Ovary (tissue), 9 donors: ENCODE measurements around the gene ADD1. TPM values are rescaled to one million over a fixed set of nuclear protein-coding genes. Genes with fewer than 3 reads are reported as not detected.

Experiments
- DNase-seq, 5 donors: peaks; one replicate each; pipeline ENCODE4 v3.0.0-alpha.2; 2019 to 2020
- H3K27ac ChIP-seq, 2 donors: fragments of 200-600 bp; one replicate each; pipeline versions ENCODE4 v1.5.1 to v1.8.0; 2019 to 2022
- H3K27me3 ChIP-seq: fragments of 200-600 bp; one replicate; pipeline ENCODE4 v1.8.0; 2022
- H3K36me3 ChIP-seq: fragments of 200-600 bp; sonication (generic); one replicate; pipeline ENCODE4 v1.5.1; 2019
- H3K4me1 ChIP-seq: one replicate; pipeline ENCODE4 v1.8.1; 2013; ENCODE audit warnings: mild to moderate bottlenecking, moderate library complexity; ENCODE audit not compliant: insufficient read depth
- H3K4me3 ChIP-seq: fragments of 200-600 bp; sonication (generic); one replicate; pipeline ENCODE4 v1.5.1; 2017
- H3K9me3 ChIP-seq, 2 donors: fragments of 200-600 bp in 1 of 2; sonication (generic) in 1 of 2; one replicate each; pipeline versions ENCODE4 v1.5.1 to v1.8.1; 2013 to 2019; ENCODE audit warnings: mild to moderate bottlenecking in 1 of 2, moderate library complexity in 1 of 2
- CTCF ChIP-seq, 3 donors: fragments of 450-650 bp in 2 of 3; fragments of 200-600 bp in 1 of 3; IDR thresholded peaks; one replicate each; pipeline versions ENCODE4 v1.5.1 to v1.8.0; 2016 to 2022; ENCODE audit warnings: antibody characterized with exemption in 3 of 3, mild to moderate bottlenecking in 1 of 3
- EP300 ChIP-seq: sonication (generic); formaldehyde crosslinking; IDR thresholded peaks from one replicate; pipeline ENCODE4 v1.6.1; 2017; ENCODE audit warnings: antibody characterized with exemption
- POLR2A ChIP-seq: fragments of 450-650 bp; IDR thresholded peaks from one replicate; pipeline ENCODE4 v1.6.1; 2017; ENCODE audit warnings: antibody characterized with exemption, mild to moderate bottlenecking, moderate library complexity
- WGBS, 3 donors: extraction: QIAGEN DNeasy Blood & Tissue Kit in 1 of 3; methylation state at CpG; one replicate each; pipeline versions ENCODE4 v1.1.5 to v1.1.7; 2013 to 2017; 5-methylcytosine and 5-hydroxymethylcytosine counted together
- intact Hi-C, 4 donors: fragments of 100-400 bp; cut with DNase I; formaldehyde crosslinking; loops; one replicate each; pipeline versions ENCODE4 v1.11.0 to v1.15.1; 2022 to 2023
- polyA plus RNA-seq, 2 donors: library from polyadenylated mRNA; stranded (reverse); fragments of 200-250 nt in 1 of 2; fragments of 350-450 nt in 1 of 2; fragmentation: Illumina TruSeq in 1 of 2; extraction: RNeasy Lipid Tissue Mini Kit (QIAGEN cat#74804) in 1 of 2; gene quantifications; one replicate each; pipeline ENCODE4 v1.2.3, GENCODE V29; 2013 to 2014
- total RNA-seq, 7 donors: library from RNA; depleted of rRNA in 2 of 7; stranded (reverse); fragments of >200 nt in 2 of 7; fragmentation: NEBNext Ultra II Directional in 3 of 7; extraction: Animal tissue kit (Norgen Biotek cat#: 25700) in 3 of 7; gene quantifications; one replicate each; pipeline versions ENCODE4 v1.1.0 to v1.2.4, GENCODE V29; 2016 to 2023
- donor health status: DM: no; HTN: no; CAD: no; lungs with moderate emphysema.
- donor health status: DM: no; HTN: no; CAD: no.
- donor health status: Bipolar disorder and iron deficiency.
- donor health status: DM: yes; HTN: yes; CAD: no.
- donor health status: DM: no; HTN: no; CAD: no.
- donor health status: DM: yes; HTN: yes; CAD: no.

ADD1 gene
- total and polyA plus RNA-seq, 9 donors, result 166 to 447 (median 365) TPM

GRCh38 chr4:2874861-2875260 lies 31.2 kb downstream of the ADD1 start:
- Histone ChIP-seq H3K27me3 (no peaks in the 10 kb centered on the region), H3K4me1 (peaks cover 7% of the 10 kb centered on the region), H3K36me3 (no peaks in the 10 kb centered on the region), H3K9me3 (no peaks in the 10 kb centered on the region), H3K27ac (no peak overlapping the region), H3K4me3 (no peak overlapping the region)
- DNase-seq, result no peak
- 88 to 92% (median 90%) methylated on average over 7 of the region's 7 CpGs for WGBS, 3 donors
- TF ChIP-seq EP300, result no peak
- TF ChIP-seq POLR2A, result no peak
- no peak for TF ChIP-seq CTCF (IDR thresholded peaks at IDR 0.05)
- intact Hi-C loops, result no loop called here

DNA sequence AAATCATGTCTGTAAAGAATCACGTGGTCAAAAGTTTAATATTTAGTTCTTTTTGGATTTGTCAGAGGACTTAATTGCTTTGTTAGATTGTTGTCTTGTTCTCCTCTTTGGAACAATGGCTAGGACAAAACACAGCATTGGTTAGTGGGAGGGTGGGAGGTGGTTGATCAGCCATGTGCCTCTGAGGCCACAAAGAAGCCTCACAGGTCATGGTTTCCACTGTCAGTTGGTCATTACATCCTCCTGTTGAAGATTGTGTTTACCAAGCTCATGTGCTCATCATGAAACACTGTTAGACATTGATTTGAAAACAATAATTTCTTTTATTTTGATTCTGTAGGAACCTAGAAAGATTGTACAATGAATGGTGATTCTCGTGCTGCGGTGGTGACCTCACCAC lies 31.9 kb downstream of the ADD1 start:
- TF ChIP-seq EP300 (no peak), CTCF (IDR thresholded peaks at IDR 0.05) (no peak), POLR2A (no peak)
- Histone ChIP-seq H3K4me3 (no peak overlapping the region), H3K27me3 (no peaks in the 10 kb centered on the region), H3K4me1 (peaks cover 7% of the 10 kb centered on the region), H3K36me3 (no peaks in the 10 kb centered on the region), H3K27ac (no peak overlapping the region), H3K9me3 (no peaks in the 10 kb centered on the region)
- intact Hi-C loops, result no loop called here
- DNase-seq, result no peak
- WGBS, 3 donors, result 78 to 84% (median 81%) methylated on average over 3 of the region's 3 CpGs

GRCh38 chr4:2878346-2878745 lies 34.7 kb downstream of the ADD1 start:
- Histone ChIP-seq H3K27me3 (no peaks in the 10 kb centered on the region), H3K27ac (no peak overlapping the region), H3K4me1 (peaks cover 4% of the 10 kb centered on the region), H3K9me3 (no peaks in the 10 kb centered on the region), H3K36me3 (no peaks in the 10 kb centered on the region), H3K4me3 (no peak overlapping the region)
- no peak for DNase-seq
- TF ChIP-seq CTCF (IDR thresholded peaks at IDR 0.05) (no peak), EP300 (no peak)
- intact Hi-C loops, result no loop called here
- WGBS, 3 donors, result 87 to 94% (median 88%) methylated on average over 5 of the region's 5 CpGs

DNA sequence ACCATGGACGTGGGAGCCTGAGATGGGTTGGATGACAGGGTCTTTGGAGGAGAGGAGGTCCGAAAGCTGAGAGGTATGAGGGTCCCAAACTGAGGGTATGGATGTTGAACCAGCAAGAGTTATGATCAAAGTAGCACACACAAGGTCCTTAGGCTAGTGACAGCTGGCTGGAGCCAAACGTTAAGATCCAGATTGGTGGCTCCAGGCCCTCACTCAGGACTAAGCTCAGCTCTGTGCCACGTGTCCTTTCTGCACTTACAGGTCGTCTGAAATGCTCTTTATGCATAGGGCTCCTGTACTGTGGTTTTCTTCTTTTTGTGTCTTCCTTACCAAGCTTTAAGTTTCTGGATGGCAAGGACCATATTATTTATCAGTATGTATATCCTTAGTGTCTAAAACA lies 35.4 kb downstream of the ADD1 start:
- H3K9me3 ChIP-seq, result no peaks in the 10 kb centered on the region
- WGBS, 3 donors, result 80 to 82% (median 81%) methylated on average over 5 of the region's 5 CpGs
- intact Hi-C loops, result no loop called here
- no peak for DNase-seq
- H3K27me3 ChIP-seq, result no peaks in the 10 kb centered on the region
- H3K4me3 ChIP-seq, result no peak overlapping the region
- TF ChIP-seq CTCF (IDR thresholded peaks at IDR 0.05), result no peak
- TF ChIP-seq POLR2A, result no peak
- TF ChIP-seq EP300, result no peak
- H3K27ac ChIP-seq, result no peak overlapping the region
- H3K4me1 ChIP-seq, result peaks cover 1% of the 10 kb centered on the region
- no peaks in the 10 kb centered on the region for H3K36me3 ChIP-seq

- TF ChIP-seq POLR2A, result no peak
- no peak for TF ChIP-seq CTCF (IDR thresholded peaks at IDR 0.05)
- TF ChIP-seq EP300, result no peak
- H3K27ac ChIP-seq, result no peak overlapping the region
- H3K4me1 ChIP-seq, result no peaks in the 10 kb centered on the region
- no peaks in the 10 kb centered on the region for H3K36me3 ChIP-seq
- no peak for DNase-seq
- H3K9me3 ChIP-seq, result no peaks in the 10 kb centered on the region
- WGBS, 3 donors, result 28 to 52% (median 37%) methylated on average over 3 of the region's 3 CpGs
- H3K27me3 ChIP-seq, result no peaks in the 10 kb centered on the region
- intact Hi-C loops, result no loop called here
- H3K4me3 ChIP-seq, result no peak overlapping the region
Observed at GRCh38 chr4:2881431-2881830, 37.8 kb downstream of the ADD1 start.
